Large intestine (tissue), 3 donors: ENCODE results near the gene FOXB2. TPM values are rescaled to one million over a fixed set of nuclear protein-coding genes. Genes with fewer than 3 reads are reported as not detected.
"Not testable (repeated sequence)": the region's sequence is repeated elsewhere in the genome, so short reads cannot be mapped to it uniquely, and the experiment has no call there.

Experiments
- DNase-seq, 2 donors: peaks; one replicate each; pipeline versions ENCODE4 v3.0.0 to v3.0.0-alpha.2; 2013
- H3K27ac ChIP-seq: one replicate; pipeline ENCODE4 v1.5.1; 2013; ENCODE audit warnings: low read length
- H3K27me3 ChIP-seq: 2 replicates; pipeline ENCODE4 v1.6.1; 2013; ENCODE audit warnings: low read length; ENCODE audit not compliant: control insufficient read depth, insufficient read depth
- H3K36me3 ChIP-seq: 2 replicates; pipeline ENCODE4 v1.6.1; 2013; ENCODE audit warnings: low read length; ENCODE audit not compliant: control insufficient read depth, insufficient read depth
- H3K4me1 ChIP-seq: one replicate; pipeline ENCODE4 v1.6.1; 2013; ENCODE audit warnings: low read length; ENCODE audit not compliant: control insufficient read depth, insufficient read depth
- H3K4me3 ChIP-seq: one replicate; pipeline ENCODE4 v1.5.1; 2013; ENCODE audit warnings: low read length
- H3K9me3 ChIP-seq: one replicate; pipeline ENCODE4 v1.6.1; 2013; ENCODE audit warnings: mild to moderate bottlenecking, low read depth, low read length, moderate library complexity; ENCODE audit not compliant: control insufficient read depth
- WGBS: methylation state at CpG from one replicate; pipeline ENCODE4 v1.1.5; 2013; ENCODE audit warnings: low lambda C conversion rate; ENCODE audit not compliant: insufficient coverage; 5-methylcytosine and 5-hydroxymethylcytosine counted together
- polyA plus RNA-seq: library from polyadenylated mRNA; unstranded; fragments of 120-200 nt; gene quantifications from one replicate; pipeline ENCODE4 v1.2.1, GENCODE V29; 2013

Gene FOXB2
- polyA plus RNA-seq, 1 donor: not detected

- Histone ChIP-seq H3K27me3 (peaks cover 91% of the 10 kb centered on the region), H3K36me3 (no peaks in the 10 kb centered on the region), H3K9me3 (peaks cover 19% of the 10 kb centered on the region), H3K27ac (no peak overlapping the region), H3K4me1 (peaks cover 5% of the 10 kb centered on the region), H3K4me3 (no peak overlapping the region)
- no CpG with 5 or more reads among the region's 37 CpGs for WGBS
- peak in 1 of 2 donors; percentile 33 for DNase-seq
Observed at GRCh38 chr9:77021922-77022782, 2.7 kb downstream of the FOXB2 start.

- WGBS: no CpG with 5 or more reads among the region's 43 CpGs
- peaks cover 19% of the 10 kb centered on the region for H3K9me3 ChIP-seq
- no peaks in the 10 kb centered on the region for H3K36me3 ChIP-seq
- no peak for DNase-seq
- H3K27ac ChIP-seq: no peak overlapping the region
- H3K4me3 ChIP-seq: no peak overlapping the region
- H3K4me1 ChIP-seq: peaks cover 5% of the 10 kb centered on the region
- H3K27me3 ChIP-seq: peaks cover 84% of the 10 kb centered on the region
Observed at GRCh38 chr9:77022783-77023440, 3.5 kb downstream of the FOXB2 start.

GRCh38 chr9:77023726-77024125 is 4.3 kb downstream of the FOXB2 start:
- Histone ChIP-seq H3K27me3 (peaks cover 83% of the 10 kb centered on the region), H3K9me3 (peaks cover 15% of the 10 kb centered on the region), H3K27ac (no peak overlapping the region), H3K4me3 (no peak overlapping the region), H3K4me1 (peaks cover under 1% of the 10 kb centered on the region), H3K36me3 (no peaks in the 10 kb centered on the region)
- no CpG with 5 or more reads among the region's 10 CpGs for WGBS
- no peak for DNase-seq

GRCh38 chr9:77024776-77025545 is 5.5 kb downstream of the FOXB2 start:
- WGBS: 40% methylated on average over 1 of the region's 3 CpGs
- Histone ChIP-seq H3K9me3 (peaks cover 10% of the 10 kb centered on the region), H3K27me3 (peaks cover 72% of the 10 kb centered on the region), H3K36me3 (no peaks in the 10 kb centered on the region), H3K4me3 (no peak overlapping the region), H3K27ac (no peak overlapping the region), H3K4me1 (no peaks in the 10 kb centered on the region)
- DNase-seq: no peak

GRCh38 chr9:77028478-77028877 is 9.0 kb downstream of the FOXB2 start:
- Histone ChIP-seq H3K9me3 (no peaks in the 10 kb centered on the region), H3K4me3 (no peak overlapping the region), H3K27me3 (peaks cover 44% of the 10 kb centered on the region), H3K27ac (no peak overlapping the region), H3K4me1 (no peaks in the 10 kb centered on the region), H3K36me3 (no peaks in the 10 kb centered on the region)
- DNase-seq: no peak
- WGBS: no CpG with 5 or more reads among the region's 3 CpGs

GRCh38 chr9:77030045-77030444 is 10.6 kb downstream of the FOXB2 start:
- Histone ChIP-seq H3K4me3 (no peak overlapping the region), H3K27me3 (peaks cover 31% of the 10 kb centered on the region), H3K27ac (no peak overlapping the region), H3K36me3 (no peaks in the 10 kb centered on the region), H3K4me1 (no peaks in the 10 kb centered on the region), H3K9me3 (no peaks in the 10 kb centered on the region)
- no peak for DNase-seq
- WGBS: no CpG with 5 or more reads among the region's 2 CpGs

GRCh38 chr9:77038281-77039036 is 19.0 kb downstream of the FOXB2 start:
- Histone ChIP-seq H3K4me3 (no peak overlapping the region), H3K27ac (no peak overlapping the region), H3K9me3 (no peaks in the 10 kb centered on the region), H3K36me3 (no peaks in the 10 kb centered on the region), H3K4me1 (no peaks in the 10 kb centered on the region), H3K27me3 (peaks cover 10% of the 10 kb centered on the region)
- no peak for DNase-seq
- 0% methylated on average over 1 of the region's 2 CpGs for WGBS

GRCh38 chr9:77040340-77040739 is 20.9 kb downstream of the FOXB2 start:
- H3K9me3 ChIP-seq: no peaks in the 10 kb centered on the region
- H3K27ac ChIP-seq: no peak overlapping the region
- H3K4me3 ChIP-seq: no peak overlapping the region
- WGBS: no CpG with 5 or more reads among the region's 7 CpGs
- H3K4me1 ChIP-seq: no peaks in the 10 kb centered on the region
- no peaks in the 10 kb centered on the region for H3K36me3 ChIP-seq
- no peak for DNase-seq
- H3K27me3 ChIP-seq: peaks cover 12% of the 10 kb centered on the region

GRCh38 chr9:77043743-77044142 is 24.3 kb downstream of the FOXB2 start:
- not testable (repeated sequence) for H3K4me3 ChIP-seq, H3K4me1 ChIP-seq, H3K27ac ChIP-seq, H3K9me3 ChIP-seq, H3K36me3 ChIP-seq, DNase-seq
- peaks cover 14% of the 10 kb centered on the region for H3K27me3 ChIP-seq
- no CpG with 5 or more reads among the region's 4 CpGs for WGBS

- not testable (repeated sequence) for H3K27ac ChIP-seq, H3K9me3 ChIP-seq, DNase-seq, H3K27me3 ChIP-seq, H3K4me3 ChIP-seq, H3K36me3 ChIP-seq, H3K4me1 ChIP-seq
- no CpG with 5 or more reads among the region's 31 CpGs for WGBS
Observed at GRCh38 chr9:77060681-77061080, 41.2 kb downstream of the FOXB2 start.
